ENCODE data around the gene SNX5.

- TF ChIP-seq CTCF (IDR thresholded peaks at IDR 0.05) (peak; percentile 30), EZH2 (IDR thresholded peaks at IDR 0.05; ENCODE audit: borderline replicate concordance, insufficient read depth, low read depth, low read length, poor library complexity, severe bottlenecking) (no peak)
These were observed 1.9 kb downstream of the SNX5 start for GRCh38 chr20:17966432-17967310.
